ENCODE data around the gene XPNPEP1.

DNA sequence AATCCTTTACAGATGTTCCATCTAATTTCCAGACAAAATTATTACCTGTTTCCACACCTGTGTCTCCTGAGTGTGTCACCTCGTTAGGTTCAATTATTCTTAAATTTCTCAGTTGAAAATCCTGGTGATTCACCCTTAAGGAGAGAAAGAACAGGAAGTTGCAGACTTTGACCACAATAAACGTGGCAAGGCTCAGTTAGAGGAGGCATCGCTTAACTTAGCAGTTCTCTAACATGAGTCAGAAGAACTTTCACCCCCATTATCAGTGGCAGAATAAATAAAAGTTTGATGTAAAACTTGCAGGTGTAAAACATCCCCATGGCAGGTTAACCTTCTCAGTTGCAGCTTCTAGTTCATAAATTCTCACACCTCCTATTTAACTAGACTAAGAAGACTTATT, 8.3 kb downstream of the XPNPEP1 start:
- TF ChIP-seq, protein P1, sequence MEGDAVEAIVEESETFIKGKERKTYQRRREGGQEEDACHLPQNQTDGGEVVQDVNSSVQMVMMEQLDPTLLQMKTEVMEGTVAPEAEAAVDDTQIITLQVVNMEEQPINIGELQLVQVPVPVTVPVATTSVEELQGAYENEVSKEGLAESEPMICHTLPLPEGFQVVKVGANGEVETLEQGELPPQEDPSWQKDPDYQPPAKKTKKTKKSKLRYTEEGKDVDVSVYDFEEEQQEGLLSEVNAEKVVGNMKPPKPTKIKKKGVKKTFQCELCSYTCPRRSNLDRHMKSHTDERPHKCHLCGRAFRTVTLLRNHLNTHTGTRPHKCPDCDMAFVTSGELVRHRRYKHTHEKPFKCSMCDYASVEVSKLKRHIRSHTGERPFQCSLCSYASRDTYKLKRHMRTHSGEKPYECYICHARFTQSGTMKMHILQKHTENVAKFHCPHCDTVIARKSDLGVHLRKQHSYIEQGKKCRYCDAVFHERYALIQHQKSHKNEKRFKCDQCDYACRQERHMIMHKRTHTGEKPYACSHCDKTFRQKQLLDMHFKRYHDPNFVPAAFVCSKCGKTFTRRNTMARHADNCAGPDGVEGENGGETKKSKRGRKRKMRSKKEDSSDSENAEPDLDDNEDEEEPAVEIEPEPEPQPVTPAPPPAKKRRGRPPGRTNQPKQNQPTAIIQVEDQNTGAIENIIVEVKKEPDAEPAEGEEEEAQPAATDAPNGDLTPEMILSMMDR (IDR thresholded peaks at IDR 0.05; ENCODE audit: low read length) = no peak
- no peak for TF ChIP-seq EZH2 (IDR thresholded peaks at IDR 0.05; ENCODE audit: borderline replicate concordance, low read length)

Measured in OCI-LY1 (cell line).